ENCODE results near the gene OSBPL8. TPM values are rescaled to one million over a fixed set of nuclear protein-coding genes. Genes with fewer than 3 reads are reported as not detected.

OSBPL8 gene
- total and polyA plus RNA-seq, 2 of the 8 experiments (the other 6 are each of a cell fraction or from before 2014, with no cell fraction given), result 10.9 to 81.1 TPM

DNA sequence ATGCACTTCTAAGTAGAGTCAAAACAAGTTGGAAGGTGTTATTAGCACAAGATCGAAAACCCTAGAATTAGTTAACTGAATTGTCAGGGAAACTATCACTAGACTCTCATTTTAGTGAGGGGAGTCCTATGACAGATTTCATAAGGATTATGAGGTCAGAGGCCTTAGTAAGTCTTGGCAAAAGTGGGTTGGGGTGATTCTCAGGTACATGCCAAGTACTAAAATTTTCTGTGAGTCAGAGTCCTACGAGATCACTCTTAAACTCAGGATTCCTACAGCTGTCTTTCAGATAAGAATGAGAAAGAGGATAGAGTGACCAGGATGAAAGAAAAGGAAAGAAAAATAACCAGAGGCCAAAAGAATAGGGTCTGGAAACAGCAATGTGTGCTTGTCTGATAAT is 160.5 kb downstream of the OSBPL8 start:
- H3K79me2 ChIP-seq (ENCODE audit: control insufficient read depth in 1 of 2, insufficient read depth in 2 of 2, low read length in 2 of 2), result no peaks in the 10 kb centered on the region
- no peak overlapping the region for H3K14ac ChIP-seq (ENCODE audit: insufficient read length)
- H4K8ac ChIP-seq (ENCODE audit: extremely low read depth, insufficient read depth, low read length), result no peak overlapping the region
- ChIA-PET CTCF (ENCODE audit: partially characterized antibody) (interaction anchor here (1.3 kb wide), 1 partner anchor 9 kb away, joined by 3 read pairs; no protein-coding TSS in a partner anchor), POLR2A (ENCODE audit: partially characterized antibody) (interaction anchor here (0.9 kb wide), 1 partner anchor 10 kb away, joined by 3 read pairs; no protein-coding TSS in a partner anchor)
- H2AK5ac ChIP-seq (ENCODE audit: low read depth, low read length), result no peak overlapping the region
- H3K36me3 ChIP-seq (ENCODE audit: control insufficient read depth in 2 of 4, insufficient read depth in 4 of 4, low read length in 3 of 4), result no peaks in the 10 kb centered on the region; a peak in 4 of 8 replicates
- H3K4ac ChIP-seq (replicated peaks; ENCODE audit: insufficient read length, low read depth, low read length), result no peak overlapping the region
- H4K20me1 ChIP-seq (replicated peaks in 1 of 2; ENCODE audit: control insufficient read depth in 1 of 2, insufficient read depth in 2 of 2, low read length in 2 of 2), result no peaks in the 10 kb centered on the region
- no peak overlapping the region for H4K91ac ChIP-seq (replicated peaks; ENCODE audit: insufficient read length, low read length)
- H4K5ac ChIP-seq (ENCODE audit: insufficient read length, low read depth, low read length), result no peak overlapping the region
- H2BK12ac ChIP-seq (ENCODE audit: low read depth, low read length), result no peak overlapping the region
- H2BK5ac ChIP-seq (ENCODE audit: low read depth, low read length), result no peak overlapping the region
- no peak overlapping the region for H3K27ac ChIP-seq (ENCODE audit: low read depth, low read length)
- WGBS, 2 experiments (ENCODE audit: extremely low coverage in 1 of 2, insufficient coverage in 1 of 2, insufficient read length in 1 of 2, insufficient replicate concordance in 2 of 2, low coverage in 1 of 2, low lambda C conversion rate in 2 of 2, missing lambda C conversion rate in 1 of 2), result 92% methylated on average over 2 of the region's 2 CpGs; no CpG with 5 or more reads in 1 of the 2 experiments
- no peak overlapping the region for H3K18ac ChIP-seq (ENCODE audit: extremely low read depth, low read length)
- no peak overlapping the region for H2AFZ ChIP-seq (ENCODE audit: low read length)
- no peak overlapping the region for H3K4me2 ChIP-seq (ENCODE audit: insufficient read depth in 1 of 2, low read depth in 2 of 2, low read length in 2 of 2)
- H3K56ac ChIP-seq (replicated peaks; ENCODE audit: insufficient read length, low read depth, low read length), result no peak overlapping the region
- DNase-seq (ENCODE audit: low read depth in 1 of 2, low spot score in 2 of 2) (no peak), FAIRE-seq (no peak)
- TF ChIP-seq GTF2F1 (IDR thresholded peaks at IDR 0.05; ENCODE audit: borderline replicate concordance, low read depth, low read length) (no peak), HDAC6 (IDR thresholded peaks at IDR 0.05; ENCODE audit: low read depth, low read length) (no peak), HDAC2 (IDR thresholded peaks at IDR 0.05; ENCODE audit: borderline replicate concordance in 1 of 2, low read depth in 2 of 2, low read length in 2 of 2) (no peak), RAD21 (IDR thresholded peaks at IDR 0.05 in 1 of 2, conservative IDR thresholded peaks at IDR 0.05 in 1 of 2; ENCODE audit: low read depth in 2 of 2, low read length in 2 of 2) (no peak), SRF (IDR thresholded peaks at IDR 0.05; ENCODE audit: low read depth, low read length) (no peak), SIX5 (IDR thresholded peaks at IDR 0.05; ENCODE audit: low read depth, low read length) (no peak), SAP30 (IDR thresholded peaks at IDR 0.05; ENCODE audit: insufficient read depth, insufficient replicate concordance, low read length) (no peak), KDM4A (IDR thresholded peaks at IDR 0.05; ENCODE audit: low read depth, low read length, severe bottlenecking) (no peak)
- H2BK20ac ChIP-seq (ENCODE audit: low read length), result no peak overlapping the region
- H3K79me1 ChIP-seq (ENCODE audit: low read depth, low read length), result no peaks in the 10 kb centered on the region
- H3K4me3 ChIP-seq (ENCODE audit: extremely low read depth in 1 of 4, insufficient read depth in 2 of 4, low read depth in 3 of 4, low read length in 4 of 4), result no peak overlapping the region
- H3K4me1 ChIP-seq (replicated peaks in 1 of 4; ENCODE audit: control insufficient read depth in 3 of 4, insufficient read depth in 4 of 4, low read length in 3 of 4), result no peaks in the 10 kb centered on the region
- no peak overlapping the region for H2BK120ac ChIP-seq (replicated peaks; ENCODE audit: low read depth, low read length)
- H3K9me3 ChIP-seq (ENCODE audit: insufficient read depth in 2 of 2, low read depth in 1 of 2, low read length in 1 of 2), result no peaks in the 10 kb centered on the region
- H3K23me2 ChIP-seq (ENCODE audit: low read depth, low read length), result no peaks in the 10 kb centered on the region
- no peak overlapping the region for H3K23ac ChIP-seq (ENCODE audit: insufficient read length)
- H2BK15ac ChIP-seq (ENCODE audit: low read length), result no peak overlapping the region
- no peaks in the 10 kb centered on the region for H3K27me3 ChIP-seq (replicated peaks in 1 of 4; ENCODE audit: control insufficient read depth in 3 of 4, extremely low read depth in 1 of 4, insufficient read depth in 3 of 4, low read length in 3 of 4)
- H3K9ac ChIP-seq (replicated peaks in 1 of 4; ENCODE audit: extremely low read depth in 1 of 4, low read depth in 3 of 4, low read length in 3 of 4), result no peak overlapping the region

All from H1 (cell line).